Endothelial cell (in vitro differentiated cells): ENCODE results near the gene GPR65. TPM values are rescaled to one million over a fixed set of nuclear protein-coding genes. Genes with fewer than 3 reads are reported as not detected.

ENCODE experiments used
- DNase-seq: peaks from one replicate; pipeline ENCODE4 v3.0.0; 2021; ENCODE audit warnings: low spot score
- H3K27ac Mint-ChIP-seq: one replicate; pipeline ENCODE4 v1.8.0; 2021; ENCODE audit warnings: mixed read lengths, inconsistent platforms; ENCODE audit not compliant: unreplicated experiment
- H3K27me3 Mint-ChIP-seq: one replicate; pipeline ENCODE4 v1.8.0; 2021; ENCODE audit warnings: mild to moderate bottlenecking, moderate library complexity, mixed read lengths, inconsistent platforms; ENCODE audit not compliant: unreplicated experiment
- H3K36me3 Mint-ChIP-seq: one replicate; pipeline ENCODE4 v1.8.0; 2021; ENCODE audit warnings: mild to moderate bottlenecking, low read depth, mixed read lengths, inconsistent platforms; ENCODE audit not compliant: unreplicated experiment
- H3K4me1 Mint-ChIP-seq: one replicate; pipeline ENCODE4 v1.8.0; 2021; ENCODE audit warnings: mild to moderate bottlenecking, mixed read lengths, inconsistent platforms; ENCODE audit not compliant: unreplicated experiment
- H3K4me3 Mint-ChIP-seq: one replicate; pipeline ENCODE4 v1.8.0; 2021; ENCODE audit warnings: mild to moderate bottlenecking, mixed read lengths, inconsistent platforms; ENCODE audit not compliant: unreplicated experiment
- H3K9me3 Mint-ChIP-seq: one replicate; pipeline ENCODE4 v1.8.0; 2021; ENCODE audit warnings: mixed read lengths, inconsistent platforms; ENCODE audit not compliant: unreplicated experiment
- CTCF ChIP-seq: fragments of 200-600 bp; sonication (generic); IDR thresholded peaks from one replicate; pipeline ENCODE4 v1.5.0; 2021; ENCODE audit warnings: antibody characterized with exemption; ENCODE audit not compliant: unreplicated experiment
- total RNA-seq: library from RNA; stranded (reverse); fragmentation: NEBNext Ultra II Directional; extraction: Animal tissue kit (Norgen Biotek cat#: 25700); gene quantifications from one replicate; pipeline ENCODE4 v1.2.1, GENCODE V29; 2021; ENCODE audit not compliant: unreplicated experiment

The GPR65 gene
- total RNA-seq, 1 donor from 2014 or later, result 0.64 TPM

- no peaks in the 10 kb centered on the region for H3K27me3 Mint-ChIP-seq
- peak overlapping the region; percentile 2 for H3K27ac Mint-ChIP-seq
- no peak for DNase-seq
- no peak overlapping the region for H3K4me3 Mint-ChIP-seq
- TF ChIP-seq CTCF, result no peak
- H3K9me3 Mint-ChIP-seq, result no peaks in the 10 kb centered on the region
- H3K36me3 Mint-ChIP-seq, result no peaks in the 10 kb centered on the region
- H3K4me1 Mint-ChIP-seq, result peaks cover 15% of the 10 kb centered on the region
Measured at GRCh38 chr14:88002421-88003075, 2.4 kb upstream of the GPR65 start.

GRCh38 chr14:88003425-88003824 is 1.5 kb upstream of the GPR65 start:
- H3K9me3 Mint-ChIP-seq, result no peaks in the 10 kb centered on the region
- no peak overlapping the region for H3K4me3 Mint-ChIP-seq
- peaks cover 15% of the 10 kb centered on the region for H3K4me1 Mint-ChIP-seq
- no peak for DNase-seq
- H3K36me3 Mint-ChIP-seq, result no peaks in the 10 kb centered on the region
- TF ChIP-seq CTCF, result no peak
- H3K27me3 Mint-ChIP-seq, result no peaks in the 10 kb centered on the region
- no peak overlapping the region for H3K27ac Mint-ChIP-seq

- TF ChIP-seq CTCF, result no peak
- Mint-ChIP-seq H3K27ac (no peak overlapping the region), H3K36me3 (no peaks in the 10 kb centered on the region), H3K4me3 (no peak overlapping the region), H3K9me3 (no peaks in the 10 kb centered on the region), H3K4me1 (peaks cover 15% of the 10 kb centered on the region), H3K27me3 (no peaks in the 10 kb centered on the region)
- DNase-seq, result no peak
Measured at GRCh38 chr14:88004506-88005036, 364 bp upstream of the GPR65 start.

- no peaks in the 10 kb centered on the region for H3K36me3 Mint-ChIP-seq
- peaks cover 13% of the 10 kb centered on the region for H3K4me1 Mint-ChIP-seq
- H3K27me3 Mint-ChIP-seq, result no peaks in the 10 kb centered on the region
- no peak overlapping the region for H3K4me3 Mint-ChIP-seq
- DNase-seq, result no peak
- no peak for TF ChIP-seq CTCF
- no peaks in the 10 kb centered on the region for H3K9me3 Mint-ChIP-seq
- no peak overlapping the region for H3K27ac Mint-ChIP-seq
Measured at GRCh38 chr14:88005978-88006851, 1.3 kb downstream of the GPR65 start.

GRCh38 chr14:88007608-88008007 is 2.7 kb downstream of the GPR65 start:
- TF ChIP-seq CTCF, result no peak
- Mint-ChIP-seq H3K9me3 (no peaks in the 10 kb centered on the region), H3K36me3 (no peaks in the 10 kb centered on the region), H3K27me3 (no peaks in the 10 kb centered on the region), H3K4me1 (peaks cover 5% of the 10 kb centered on the region), H3K27ac (peak overlapping the region; percentile 49), H3K4me3 (no peak overlapping the region)
- DNase-seq, result no peak
